WTC11 (cell line): ENCODE measurements around the gene PUS10. TPM values are rescaled to one million over a fixed set of nuclear protein-coding genes. Genes with fewer than 3 reads are reported as not detected.

Source experiments
- ATAC-seq: fragments of 200-7000 bp; cut with Tn5 transposase; 2 replicates; pipeline ENCODE4 v1.10.0; 2021; ENCODE audit warnings: mild to moderate bottlenecking, moderate library complexity
- CTCF ChIA-PET: fragments of 300-600 bp; sonication (Branson Sonifier 250); formaldehyde crosslinking; loops from one replicate; lab custom pipeline; 2021; ENCODE audit warnings: antibody characterized with exemption; lab: Charles Lee
- POLR2A ChIA-PET: fragments of 350-600 bp; sonication (Branson Sonifier 250); formaldehyde crosslinking; loops from one replicate; lab custom pipeline; 2021; ENCODE audit warnings: antibody characterized with exemption; lab: Charles Lee
- DNase-seq: peaks from one replicate; pipeline ENCODE4 v3.0.0; 2021; ENCODE audit warnings: low spot score
- H3K27ac Mint-ChIP-seq: 2 replicates; pipeline ENCODE4 v1.8.0; 2021; ENCODE audit warnings: mixed read lengths
- H3K27me3 Mint-ChIP-seq: 2 replicates; pipeline ENCODE4 v1.8.0; 2021; ENCODE audit warnings: low read depth, mild to moderate bottlenecking, moderate library complexity, mixed read lengths
- H3K36me3 Mint-ChIP-seq: 2 replicates; pipeline ENCODE4 v1.8.0; 2021; ENCODE audit warnings: mixed read lengths
- H3K4me1 Mint-ChIP-seq: 2 replicates; pipeline ENCODE4 v1.8.0; 2022; ENCODE audit warnings: mixed read lengths
- H3K4me3 Mint-ChIP-seq: 2 replicates; pipeline ENCODE4 v1.8.0; 2021; ENCODE audit warnings: mild to moderate bottlenecking, moderate library complexity, mixed read lengths
- H3K9me3 Mint-ChIP-seq: 2 replicates; pipeline ENCODE4 v1.8.0; 2021; ENCODE audit warnings: mixed read lengths
- ARID4B ChIP-seq: sonication (generic); formaldehyde crosslinking; IDR thresholded peaks from 2 replicates; pipeline ENCODE4 v1.8.0; 2023; ENCODE audit warnings: missing genetic modification reagents, mild to moderate bottlenecking, borderline replicate concordance
- CREB1 ChIP-seq: sonication (generic); formaldehyde crosslinking; IDR thresholded peaks from 2 replicates; pipeline ENCODE4 v1.8.0; 2023; ENCODE audit warnings: mild to moderate bottlenecking, missing genetic modification reagents
- ESRRA ChIP-seq: sonication (generic); formaldehyde crosslinking; IDR thresholded peaks from 2 replicates; pipeline ENCODE4 v1.8.1; 2022; ENCODE audit warnings: mild to moderate bottlenecking, missing genetic modification reagents, borderline replicate concordance
- FOXJ3 ChIP-seq: sonication (generic); formaldehyde crosslinking; IDR thresholded peaks from 2 replicates; pipeline ENCODE4 v1.9.0; 2021; ENCODE audit warnings: missing genetic modification reagents, mild to moderate bottlenecking, borderline replicate concordance
- MYBL2 ChIP-seq: sonication (generic); formaldehyde crosslinking; IDR thresholded peaks from 2 replicates; pipeline ENCODE4 v1.8.1; 2023; ENCODE audit warnings: mild to moderate bottlenecking, moderate library complexity, missing genetic modification reagents
- NR1H2 ChIP-seq: sonication (generic); formaldehyde crosslinking; IDR thresholded peaks from 2 replicates; pipeline ENCODE4 v1.9.0; 2021; ENCODE audit warnings: mild to moderate bottlenecking, moderate library complexity, missing genetic modification reagents
- SP1 ChIP-seq: sonication (generic); formaldehyde crosslinking; conservative IDR thresholded peaks from 2 replicates; pipeline ENCODE4 v1.8.1; 2022; ENCODE audit warnings: missing genetic modification reagents
- ZNF121 ChIP-seq: sonication (generic); formaldehyde crosslinking; IDR thresholded peaks from 2 replicates; pipeline ENCODE4 v1.8.0; 2023; ENCODE audit warnings: missing genetic modification reagents
- ZNF263 ChIP-seq: sonication (generic); formaldehyde crosslinking; IDR thresholded peaks from 2 replicates; pipeline ENCODE4 v1.8.1; 2022; ENCODE audit warnings: low read depth, mild to moderate bottlenecking, moderate library complexity, missing genetic modification reagents
- total RNA-seq: library from RNA; stranded (reverse); gene quantifications from 3 replicates; pipeline ENCODE4 v1.2.3, GENCODE V29; 2021
- TF ChIP-seq, protein P1 (sequence below): sonication (generic); formaldehyde crosslinking; IDR thresholded peaks from 2 replicates; pipeline ENCODE4 v1.8.1; 2022; ENCODE audit warnings: mild to moderate bottlenecking, missing genetic modification reagents, moderate library complexity, borderline replicate concordance
- TF ChIP-seq, protein P2 (sequence below): sonication (generic); formaldehyde crosslinking; IDR thresholded peaks from 2 replicates; pipeline ENCODE4 v1.8.1; 2022; ENCODE audit warnings: low read depth, missing genetic modification reagents, borderline replicate concordance
- TF ChIP-seq, protein P3 (sequence below): sonication (generic); formaldehyde crosslinking; IDR thresholded peaks from 2 replicates; pipeline ENCODE4 v1.8.1; 2023; ENCODE audit warnings: mild to moderate bottlenecking, missing genetic modification reagents
- TF ChIP-seq, protein P4 (sequence below): sonication (generic); formaldehyde crosslinking; IDR thresholded peaks from 2 replicates; pipeline ENCODE4 v1.8.1; 2023; ENCODE audit warnings: mild to moderate bottlenecking, missing genetic modification reagents, moderate library complexity
- TF ChIP-seq, protein P5 (sequence below): sonication (generic); formaldehyde crosslinking; IDR thresholded peaks from 2 replicates; pipeline ENCODE4 v1.8.0; 2023; ENCODE audit warnings: mild to moderate bottlenecking, missing genetic modification reagents

Gene PUS10
- total RNA-seq, 1 experiment from 2014 or later, result 2.9 TPM

DNA sequence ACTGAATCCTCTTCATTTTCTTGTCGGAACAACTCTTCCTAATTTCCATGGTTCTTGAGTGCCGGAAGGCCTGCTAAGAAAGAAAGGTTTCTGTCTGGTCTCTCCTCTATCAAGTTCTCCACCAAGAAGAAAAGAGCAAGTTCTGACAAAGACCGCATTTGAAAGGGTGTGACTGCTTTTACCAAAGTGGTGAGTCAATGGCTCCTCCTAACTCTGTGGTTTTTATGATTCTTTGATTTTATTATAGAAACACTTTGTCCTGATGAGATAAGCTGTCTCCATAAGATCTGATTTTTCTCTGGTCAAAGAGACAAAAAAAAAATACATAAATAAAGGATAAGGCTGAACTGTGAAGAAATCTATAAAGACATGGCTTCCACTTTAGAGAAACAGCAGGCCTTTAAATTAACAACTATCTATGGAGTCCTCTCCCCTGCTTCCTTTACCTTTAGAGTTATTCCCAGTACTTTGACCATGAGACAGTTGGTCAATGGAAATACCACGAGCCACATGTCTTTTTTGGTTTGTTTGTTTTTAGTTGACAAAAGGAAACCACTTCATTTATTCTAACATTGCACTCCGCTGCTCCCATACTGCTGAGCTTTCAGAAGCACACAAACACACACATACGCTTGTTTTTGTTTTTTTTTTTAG lies 69.0 kb downstream of the PUS10 start:
- peaks cover 15% of the 10 kb centered on the region for H3K9me3 Mint-ChIP-seq
- CTCF ChIA-PET, result no interaction called here
- peaks cover 12% of the 10 kb centered on the region for H3K36me3 Mint-ChIP-seq
- H3K27ac Mint-ChIP-seq, result no peak overlapping the region
- POLR2A ChIA-PET, result no interaction called here
- ATAC-seq (no peak), DNase-seq (no peak)
- TF ChIP-seq ZNF121 (CRISPR knock-in tag) (no peak), ZNF263 (CRISPR knock-in tag) (no peak), MYBL2 (CRISPR knock-in tag) (no peak)
- TF ChIP-seq, protein P1, sequence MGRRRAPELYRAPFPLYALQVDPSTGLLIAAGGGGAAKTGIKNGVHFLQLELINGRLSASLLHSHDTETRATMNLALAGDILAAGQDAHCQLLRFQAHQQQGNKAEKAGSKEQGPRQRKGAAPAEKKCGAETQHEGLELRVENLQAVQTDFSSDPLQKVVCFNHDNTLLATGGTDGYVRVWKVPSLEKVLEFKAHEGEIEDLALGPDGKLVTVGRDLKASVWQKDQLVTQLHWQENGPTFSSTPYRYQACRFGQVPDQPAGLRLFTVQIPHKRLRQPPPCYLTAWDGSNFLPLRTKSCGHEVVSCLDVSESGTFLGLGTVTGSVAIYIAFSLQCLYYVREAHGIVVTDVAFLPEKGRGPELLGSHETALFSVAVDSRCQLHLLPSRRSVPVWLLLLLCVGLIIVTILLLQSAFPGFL (CRISPR knock-in tag), result no peak
- no peaks in the 10 kb centered on the region for H3K27me3 Mint-ChIP-seq
- no peak overlapping the region for H3K4me3 Mint-ChIP-seq
- no peaks in the 10 kb centered on the region for H3K4me1 Mint-ChIP-seq

GRCh38 chr2:60948161-60948560 lies 69.9 kb downstream of the PUS10 start:
- peaks cover 12% of the 10 kb centered on the region for H3K36me3 Mint-ChIP-seq
- no peaks in the 10 kb centered on the region for H3K27me3 Mint-ChIP-seq
- POLR2A ChIA-PET, result no interaction called here

More at GRCh38 chr2:60948161-60948560, 69.9 kb downstream of the PUS10 start:
- CTCF ChIA-PET, result no interaction called here
- H3K4me1 Mint-ChIP-seq, result no peaks in the 10 kb centered on the region
- no peak for TF ChIP-seq FOXJ3
- TF ChIP-seq ZNF121 (CRISPR knock-in tag), result no peak
- TF ChIP-seq, protein P2, sequence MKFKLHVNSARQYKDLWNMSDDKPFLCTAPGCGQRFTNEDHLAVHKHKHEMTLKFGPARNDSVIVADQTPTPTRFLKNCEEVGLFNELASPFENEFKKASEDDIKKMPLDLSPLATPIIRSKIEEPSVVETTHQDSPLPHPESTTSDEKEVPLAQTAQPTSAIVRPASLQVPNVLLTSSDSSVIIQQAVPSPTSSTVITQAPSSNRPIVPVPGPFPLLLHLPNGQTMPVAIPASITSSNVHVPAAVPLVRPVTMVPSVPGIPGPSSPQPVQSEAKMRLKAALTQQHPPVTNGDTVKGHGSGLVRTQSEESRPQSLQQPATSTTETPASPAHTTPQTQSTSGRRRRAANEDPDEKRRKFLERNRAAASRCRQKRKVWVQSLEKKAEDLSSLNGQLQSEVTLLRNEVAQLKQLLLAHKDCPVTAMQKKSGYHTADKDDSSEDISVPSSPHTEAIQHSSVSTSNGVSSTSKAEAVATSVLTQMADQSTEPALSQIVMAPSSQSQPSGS (CRISPR knock-in tag), result no peak
- TF ChIP-seq CREB1 (CRISPR knock-in tag), result no peak
- no peak for TF ChIP-seq ESRRA (CRISPR knock-in tag)
- no peak for TF ChIP-seq NR1H2 (CRISPR knock-in tag)
- TF ChIP-seq, protein P3, sequence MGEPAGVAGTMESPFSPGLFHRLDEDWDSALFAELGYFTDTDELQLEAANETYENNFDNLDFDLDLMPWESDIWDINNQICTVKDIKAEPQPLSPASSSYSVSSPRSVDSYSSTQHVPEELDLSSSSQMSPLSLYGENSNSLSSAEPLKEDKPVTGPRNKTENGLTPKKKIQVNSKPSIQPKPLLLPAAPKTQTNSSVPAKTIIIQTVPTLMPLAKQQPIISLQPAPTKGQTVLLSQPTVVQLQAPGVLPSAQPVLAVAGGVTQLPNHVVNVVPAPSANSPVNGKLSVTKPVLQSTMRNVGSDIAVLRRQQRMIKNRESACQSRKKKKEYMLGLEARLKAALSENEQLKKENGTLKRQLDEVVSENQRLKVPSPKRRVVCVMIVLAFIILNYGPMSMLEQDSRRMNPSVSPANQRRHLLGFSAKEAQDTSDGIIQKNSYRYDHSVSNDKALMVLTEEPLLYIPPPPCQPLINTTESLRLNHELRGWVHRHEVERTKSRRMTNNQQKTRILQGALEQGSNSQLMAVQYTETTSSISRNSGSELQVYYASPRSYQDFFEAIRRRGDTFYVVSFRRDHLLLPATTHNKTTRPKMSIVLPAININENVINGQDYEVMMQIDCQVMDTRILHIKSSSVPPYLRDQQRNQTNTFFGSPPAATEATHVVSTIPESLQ (CRISPR knock-in tag), result no peak
- no peak for TF ChIP-seq ARID4B (CRISPR knock-in tag)
- no peak for TF ChIP-seq SP1
- TF ChIP-seq, protein P4, sequence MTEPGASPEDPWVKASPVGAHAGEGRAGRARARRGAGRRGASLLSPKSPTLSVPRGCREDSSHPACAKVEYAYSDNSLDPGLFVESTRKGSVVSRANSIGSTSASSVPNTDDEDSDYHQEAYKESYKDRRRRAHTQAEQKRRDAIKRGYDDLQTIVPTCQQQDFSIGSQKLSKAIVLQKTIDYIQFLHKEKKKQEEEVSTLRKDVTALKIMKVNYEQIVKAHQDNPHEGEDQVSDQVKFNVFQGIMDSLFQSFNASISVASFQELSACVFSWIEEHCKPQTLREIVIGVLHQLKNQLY, result no peak
- TF ChIP-seq, protein P5, sequence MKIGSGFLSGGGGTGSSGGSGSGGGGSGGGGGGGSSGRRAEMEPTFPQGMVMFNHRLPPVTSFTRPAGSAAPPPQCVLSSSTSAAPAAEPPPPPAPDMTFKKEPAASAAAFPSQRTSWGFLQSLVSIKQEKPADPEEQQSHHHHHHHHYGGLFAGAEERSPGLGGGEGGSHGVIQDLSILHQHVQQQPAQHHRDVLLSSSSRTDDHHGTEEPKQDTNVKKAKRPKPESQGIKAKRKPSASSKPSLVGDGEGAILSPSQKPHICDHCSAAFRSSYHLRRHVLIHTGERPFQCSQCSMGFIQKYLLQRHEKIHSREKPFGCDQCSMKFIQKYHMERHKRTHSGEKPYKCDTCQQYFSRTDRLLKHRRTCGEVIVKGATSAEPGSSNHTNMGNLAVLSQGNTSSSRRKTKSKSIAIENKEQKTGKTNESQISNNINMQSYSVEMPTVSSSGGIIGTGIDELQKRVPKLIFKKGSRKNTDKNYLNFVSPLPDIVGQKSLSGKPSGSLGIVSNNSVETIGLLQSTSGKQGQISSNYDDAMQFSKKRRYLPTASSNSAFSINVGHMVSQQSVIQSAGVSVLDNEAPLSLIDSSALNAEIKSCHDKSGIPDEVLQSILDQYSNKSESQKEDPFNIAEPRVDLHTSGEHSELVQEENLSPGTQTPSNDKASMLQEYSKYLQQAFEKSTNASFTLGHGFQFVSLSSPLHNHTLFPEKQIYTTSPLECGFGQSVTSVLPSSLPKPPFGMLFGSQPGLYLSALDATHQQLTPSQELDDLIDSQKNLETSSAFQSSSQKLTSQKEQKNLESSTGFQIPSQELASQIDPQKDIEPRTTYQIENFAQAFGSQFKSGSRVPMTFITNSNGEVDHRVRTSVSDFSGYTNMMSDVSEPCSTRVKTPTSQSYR (CRISPR knock-in tag), result no peak
- TF ChIP-seq, all 79 proteins: peak for 0
- H3K4me3 Mint-ChIP-seq, result no peak overlapping the region
- H3K27ac Mint-ChIP-seq, result no peak overlapping the region
- no peak for DNase-seq
- no peak for ATAC-seq
- H3K9me3 Mint-ChIP-seq, result peaks cover 15% of the 10 kb centered on the region
